GM10847 (cell line): ENCODE data around the gene CSF2.

Source experiments
- POLR2A ChIP-seq: IDR thresholded peaks from 2 replicates; pipeline ENCODE4 v1.6.1; 2011; ENCODE audit not compliant: insufficient read length; ENCODE audit errors: extremely low read depth

CSF2 gene

DNA sequence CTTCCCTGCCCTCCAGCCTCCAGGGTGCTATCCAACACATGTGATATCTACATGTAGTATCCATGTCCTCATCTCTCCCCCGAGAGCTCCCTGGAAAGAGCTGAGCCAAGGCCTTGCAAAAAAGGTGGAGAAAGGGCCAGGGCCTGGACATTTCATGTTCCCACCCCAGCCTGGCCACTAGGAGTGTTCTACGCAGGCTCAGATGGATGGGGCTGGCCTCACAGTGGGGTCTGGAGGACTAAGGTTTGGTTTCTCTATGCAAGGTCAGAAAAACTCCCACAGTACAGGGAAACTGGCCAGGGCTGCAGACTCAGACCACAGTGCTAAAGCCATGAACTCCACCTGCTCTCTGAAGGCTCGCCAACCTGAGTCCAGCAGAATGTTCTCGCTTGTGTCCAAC is 1.5 kb upstream of the CSF2 start:
- TF ChIP-seq POLR2A, result no peak

DNA sequence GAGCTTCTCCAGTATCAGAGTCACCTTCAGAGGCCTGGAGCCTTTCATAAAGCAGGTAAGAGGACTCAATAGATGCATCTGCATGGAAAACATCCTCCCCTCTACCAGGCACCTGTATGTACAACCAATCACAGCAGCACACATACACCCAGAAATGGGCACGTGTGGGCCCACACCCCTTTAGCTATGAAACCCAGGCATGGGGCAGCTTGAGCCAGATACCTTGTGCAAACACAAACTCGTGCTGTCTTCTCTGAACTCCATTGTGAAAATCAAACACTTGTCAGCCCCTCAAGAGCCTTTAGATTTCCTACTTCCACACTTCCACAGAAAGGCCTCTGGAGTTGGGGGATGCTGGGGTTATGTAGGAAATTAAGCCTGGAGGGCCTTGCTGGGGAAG is 1.1 kb upstream of the CSF2 start:
- TF ChIP-seq POLR2A, result no peak

DNA sequence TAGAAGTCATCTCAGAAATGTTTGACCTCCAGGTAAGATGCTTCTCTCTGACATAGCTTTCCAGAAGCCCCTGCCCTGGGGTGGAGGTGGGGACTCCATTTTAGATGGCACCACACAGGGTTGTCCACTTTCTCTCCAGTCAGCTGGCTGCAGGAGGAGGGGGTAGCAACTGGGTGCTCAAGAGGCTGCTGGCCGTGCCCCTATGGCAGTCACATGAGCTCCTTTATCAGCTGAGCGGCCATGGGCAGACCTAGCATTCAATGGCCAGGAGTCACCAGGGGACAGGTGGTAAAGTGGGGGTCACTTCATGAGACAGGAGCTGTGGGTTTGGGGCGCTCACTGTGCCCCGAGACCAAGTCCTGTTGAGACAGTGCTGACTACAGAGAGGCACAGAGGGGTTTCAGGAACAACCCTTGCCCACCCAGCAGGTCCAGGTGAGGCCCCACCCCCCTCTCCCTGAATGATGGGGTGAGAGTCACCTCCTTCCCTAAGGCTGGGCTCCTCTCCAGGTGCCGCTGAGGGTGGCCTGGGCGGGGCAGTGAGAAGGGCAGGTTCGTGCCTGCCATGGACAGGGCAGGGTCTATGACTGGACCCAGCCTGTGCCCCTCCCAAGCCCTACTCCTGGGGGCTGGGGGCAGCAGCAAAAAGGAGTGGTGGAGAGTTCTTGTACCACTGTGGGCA is 642 bp downstream of the CSF2 start:
- TF ChIP-seq POLR2A, result no peak

DNA sequence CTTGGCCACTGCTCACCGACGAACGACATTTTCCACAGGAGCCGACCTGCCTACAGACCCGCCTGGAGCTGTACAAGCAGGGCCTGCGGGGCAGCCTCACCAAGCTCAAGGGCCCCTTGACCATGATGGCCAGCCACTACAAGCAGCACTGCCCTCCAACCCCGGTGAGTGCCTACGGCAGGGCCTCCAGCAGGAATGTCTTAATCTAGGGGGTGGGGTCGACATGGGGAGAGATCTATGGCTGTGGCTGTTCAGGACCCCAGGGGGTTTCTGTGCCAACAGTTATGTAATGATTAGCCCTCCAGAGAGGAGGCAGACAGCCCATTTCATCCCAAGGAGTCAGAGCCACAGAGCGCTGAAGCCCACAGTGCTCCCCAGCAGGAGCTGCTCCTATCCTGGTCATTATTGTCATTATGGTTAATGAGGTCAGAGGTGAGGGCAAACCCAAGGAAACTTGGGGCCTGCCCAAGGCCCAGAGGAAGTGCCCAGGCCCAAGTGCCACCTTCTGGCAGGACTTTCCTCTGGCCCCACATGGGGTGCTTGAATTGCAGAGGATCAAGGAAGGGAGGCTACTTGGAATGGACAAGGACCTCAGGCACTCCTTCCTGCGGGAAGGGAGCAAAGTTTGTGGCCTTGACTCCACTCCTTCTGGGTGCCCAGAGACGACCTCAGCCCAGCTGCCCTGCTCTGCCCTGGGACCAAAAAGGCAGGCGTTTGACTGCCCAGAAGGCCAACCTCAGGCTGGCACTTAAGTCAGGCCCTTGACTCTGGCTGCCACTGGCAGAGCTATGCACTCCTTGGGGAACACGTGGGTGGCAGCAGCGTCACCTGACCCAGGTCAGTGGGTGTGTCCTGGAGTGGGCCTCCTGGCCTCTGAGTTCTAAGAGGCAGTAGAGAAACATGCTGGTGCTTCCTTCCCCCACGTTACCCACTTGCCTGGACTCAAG is 1.5 kb downstream of the CSF2 start:
- no peak for TF ChIP-seq POLR2A

DNA sequence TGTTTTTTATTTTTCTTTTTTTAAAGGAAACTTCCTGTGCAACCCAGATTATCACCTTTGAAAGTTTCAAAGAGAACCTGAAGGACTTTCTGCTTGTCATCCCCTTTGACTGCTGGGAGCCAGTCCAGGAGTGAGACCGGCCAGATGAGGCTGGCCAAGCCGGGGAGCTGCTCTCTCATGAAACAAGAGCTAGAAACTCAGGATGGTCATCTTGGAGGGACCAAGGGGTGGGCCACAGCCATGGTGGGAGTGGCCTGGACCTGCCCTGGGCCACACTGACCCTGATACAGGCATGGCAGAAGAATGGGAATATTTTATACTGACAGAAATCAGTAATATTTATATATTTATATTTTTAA is 2.1 kb downstream of the CSF2 start:
- TF ChIP-seq POLR2A, result no peak

DNA sequence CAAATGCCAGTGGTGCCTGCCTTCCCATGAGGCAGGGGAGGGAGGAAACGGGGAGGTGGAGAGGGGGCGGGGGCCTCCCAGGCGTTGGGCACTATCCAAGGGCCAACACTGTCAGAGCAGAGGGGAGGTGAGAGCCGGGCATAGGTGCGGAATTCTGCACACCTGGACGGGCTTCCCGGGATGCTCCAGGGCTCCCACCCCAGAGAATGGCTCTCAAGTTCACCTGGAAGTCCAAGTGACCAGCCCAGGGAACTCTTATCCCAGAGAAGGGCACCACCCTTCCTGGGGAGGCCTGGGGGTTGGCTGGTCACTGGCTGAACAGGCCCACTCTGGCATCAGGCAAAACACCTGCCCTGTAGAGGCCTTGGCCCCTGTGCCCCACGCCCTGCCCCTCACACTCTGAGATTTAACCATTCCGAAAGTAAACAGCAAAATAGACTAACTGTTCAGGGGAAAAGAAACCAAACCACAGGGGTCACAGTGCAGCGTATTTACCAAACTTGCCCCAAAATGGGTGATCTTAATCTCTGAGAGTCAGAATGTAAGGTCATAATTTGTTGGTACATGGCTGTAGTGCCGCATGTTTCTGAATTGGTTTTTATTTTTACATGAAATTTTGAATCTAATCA is 2.7 kb downstream of the CSF2 start:
- TF ChIP-seq POLR2A, result no peak

DNA sequence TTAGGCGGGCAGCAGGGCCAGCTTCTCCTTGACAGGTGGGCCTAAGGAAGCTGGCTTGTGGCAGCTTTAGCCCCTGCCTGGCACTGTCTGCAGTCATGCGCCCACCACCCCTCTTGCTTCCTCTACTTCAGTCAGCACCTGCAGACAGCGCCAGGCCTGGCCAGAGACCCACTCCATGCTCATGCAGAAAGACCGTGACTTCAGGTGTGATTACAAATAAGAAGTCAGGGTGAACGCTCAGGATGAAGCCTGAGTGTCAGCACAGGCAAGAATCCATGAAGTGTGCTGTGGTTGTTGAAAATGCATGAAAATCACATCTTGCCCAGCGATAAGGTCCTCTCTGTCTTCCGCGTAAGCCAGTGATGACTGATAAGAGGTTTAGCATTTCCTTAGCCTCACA is 3.4 kb downstream of the CSF2 start:
- TF ChIP-seq POLR2A, result no peak

DNA sequence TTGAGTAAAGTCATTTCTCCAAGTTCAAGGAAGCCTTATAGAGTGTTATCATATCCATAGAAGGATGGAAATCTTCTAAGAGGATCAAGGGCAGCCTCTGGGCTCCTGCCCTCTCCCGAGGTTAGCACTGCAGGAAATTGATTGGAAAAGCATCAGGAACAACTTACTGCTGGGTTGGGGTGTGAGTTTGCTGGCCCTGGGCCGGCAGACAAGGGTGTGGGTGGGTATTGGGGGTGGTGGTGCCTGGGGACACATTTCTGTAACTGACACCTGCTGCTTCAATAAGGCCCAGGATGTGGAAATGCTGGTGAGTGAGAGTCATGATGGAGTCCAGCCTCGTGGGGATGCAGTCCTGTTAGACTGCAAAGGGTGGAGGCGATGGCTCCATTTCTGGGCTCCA is 5.5 kb downstream of the CSF2 start:
- TF ChIP-seq POLR2A, result no peak

DNA sequence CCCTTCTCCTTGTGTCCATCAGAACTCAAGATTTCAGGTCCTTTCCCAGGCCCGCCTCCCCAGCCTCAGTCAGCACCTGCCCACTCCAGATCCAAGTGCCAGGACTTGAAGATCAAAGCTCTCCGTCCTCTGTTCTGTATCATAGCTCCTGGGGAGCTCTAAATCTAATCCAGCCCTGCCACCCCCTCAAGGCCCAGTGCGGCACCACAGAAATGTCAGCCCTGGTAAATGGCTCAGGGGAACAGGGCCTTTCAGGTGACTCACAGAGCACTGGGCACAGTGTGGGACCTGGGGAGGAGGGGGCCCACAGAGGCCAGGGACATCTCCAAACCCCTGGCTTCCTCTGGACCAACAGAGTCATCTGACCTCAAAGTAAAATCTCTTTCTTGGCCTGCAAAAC is 6.0 kb downstream of the CSF2 start:
- no peak for TF ChIP-seq POLR2A

DNA sequence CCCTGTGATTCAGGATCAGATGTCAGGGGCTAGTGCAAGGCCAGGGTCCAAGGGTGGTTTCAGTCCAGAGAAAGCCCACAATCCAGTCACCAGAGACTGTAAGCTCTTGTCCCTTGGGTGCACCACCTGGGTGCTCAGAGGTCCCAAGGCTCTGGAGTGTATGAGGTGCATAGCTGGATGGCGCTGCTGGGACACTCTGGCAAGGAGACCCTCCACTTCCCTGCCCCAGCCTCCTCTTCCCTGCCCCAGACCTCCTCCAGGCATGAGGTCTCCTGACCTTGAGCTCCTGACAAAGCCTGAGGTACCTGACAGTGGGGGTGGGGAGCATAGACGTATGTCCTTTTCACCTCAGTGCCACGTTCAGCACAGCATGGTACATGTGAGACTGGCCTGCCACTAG is 7.0 kb downstream of the CSF2 start:
- TF ChIP-seq POLR2A, result no peak

DNA sequence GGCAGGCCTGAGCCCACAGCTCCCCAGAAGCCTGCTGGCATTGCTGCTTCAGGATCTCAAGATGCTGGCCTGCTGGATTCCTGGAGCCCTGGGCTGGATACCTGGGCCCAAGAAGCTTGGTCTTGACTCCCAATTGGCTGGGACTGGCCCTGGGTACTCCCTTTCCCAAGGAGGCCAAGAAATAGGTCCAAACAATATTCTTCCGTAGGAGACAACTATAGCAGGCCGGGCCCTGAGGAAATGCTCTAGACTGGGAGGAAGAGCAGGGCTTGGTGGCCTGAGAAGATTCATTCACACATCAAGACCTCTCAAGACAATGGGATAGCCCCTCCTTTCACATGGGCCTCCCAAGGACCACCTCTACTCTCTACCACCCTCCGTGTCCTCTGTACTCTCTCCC is 7.9 kb downstream of the CSF2 start:
- TF ChIP-seq POLR2A, result no peak

DNA sequence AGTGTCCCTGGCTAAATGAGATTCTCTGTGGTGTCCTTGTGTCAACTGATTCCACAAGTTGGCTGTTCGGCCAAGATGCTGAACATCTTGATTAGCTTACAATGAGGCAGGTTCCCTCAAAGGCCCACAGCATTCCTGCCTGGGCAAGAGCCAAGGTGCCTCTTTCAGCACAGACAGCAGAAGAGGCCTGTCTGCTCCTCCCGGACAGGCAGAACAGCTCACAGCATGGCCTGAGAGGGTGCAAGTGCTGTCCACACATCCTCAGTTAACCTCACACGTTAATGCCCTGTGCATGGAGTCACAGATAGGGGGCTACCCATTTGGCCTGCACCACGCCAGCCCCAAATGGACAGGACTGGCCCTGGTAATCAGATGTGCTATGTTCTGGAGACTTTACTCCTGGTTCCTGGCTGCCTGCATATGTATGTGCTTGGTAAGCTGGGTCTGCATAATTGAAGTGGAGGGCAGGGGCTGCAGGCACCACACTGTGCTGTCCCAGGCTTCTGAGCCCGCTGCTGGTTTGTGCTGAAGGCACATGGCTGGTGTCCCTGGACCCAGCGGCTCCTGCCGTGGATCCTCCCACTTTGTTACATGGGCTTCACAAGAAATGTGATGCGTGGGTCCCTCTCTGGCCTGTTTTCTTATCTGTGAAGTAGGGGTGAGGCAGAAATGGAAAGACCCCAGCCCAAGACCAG is 8.9 kb downstream of the CSF2 start:
- TF ChIP-seq POLR2A, result no peak

DNA sequence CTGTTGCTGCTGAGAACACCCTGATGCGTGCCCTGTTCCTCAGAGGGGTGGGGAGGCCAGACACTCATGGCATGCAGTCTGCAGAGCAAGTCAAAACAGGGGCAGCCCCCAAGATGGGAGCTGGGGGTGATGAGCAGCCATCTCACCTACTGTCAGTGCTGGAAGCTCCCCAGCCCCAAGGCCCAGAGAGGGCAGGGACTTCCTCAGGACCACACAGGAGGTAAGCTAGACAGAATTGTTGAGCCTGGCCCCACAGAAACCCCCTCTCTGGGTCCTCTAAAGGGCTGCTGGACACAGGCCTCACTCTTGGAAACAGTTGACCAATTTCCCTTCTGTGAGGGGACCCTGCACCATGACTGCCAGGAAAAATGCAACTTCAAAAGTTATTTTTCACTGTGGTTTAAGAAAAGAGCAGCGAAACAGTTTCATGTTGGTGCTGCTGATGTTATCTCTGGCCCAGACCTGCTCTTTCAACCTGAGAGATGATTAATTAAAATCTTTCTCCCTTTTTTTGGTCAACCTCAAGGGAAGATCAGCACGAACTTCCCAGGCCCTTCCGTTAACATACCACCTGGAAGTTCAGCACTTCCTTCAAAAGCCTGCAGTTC is 9.6 kb downstream of the CSF2 start:
- no peak for TF ChIP-seq POLR2A

DNA sequence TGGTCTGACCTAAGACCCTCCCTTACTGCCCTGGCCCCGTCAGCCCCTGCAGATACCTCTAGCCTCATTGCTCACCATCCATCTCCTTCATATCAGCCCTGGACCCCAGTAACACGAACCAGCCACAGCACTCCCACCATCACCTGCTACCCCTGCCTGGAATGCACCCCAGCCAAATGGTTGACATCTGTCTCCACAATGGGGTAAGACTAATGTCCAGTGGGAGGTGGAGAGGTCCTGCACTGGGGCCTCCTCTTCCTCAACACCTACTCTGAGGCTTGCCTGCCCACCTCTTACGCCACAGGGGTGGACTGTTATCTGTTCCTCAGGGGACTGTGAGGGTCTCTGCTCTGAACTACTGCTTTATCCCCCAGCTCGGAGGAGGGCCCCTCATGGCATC is 12.1 kb downstream of the CSF2 start:
- TF ChIP-seq POLR2A, result no peak

DNA sequence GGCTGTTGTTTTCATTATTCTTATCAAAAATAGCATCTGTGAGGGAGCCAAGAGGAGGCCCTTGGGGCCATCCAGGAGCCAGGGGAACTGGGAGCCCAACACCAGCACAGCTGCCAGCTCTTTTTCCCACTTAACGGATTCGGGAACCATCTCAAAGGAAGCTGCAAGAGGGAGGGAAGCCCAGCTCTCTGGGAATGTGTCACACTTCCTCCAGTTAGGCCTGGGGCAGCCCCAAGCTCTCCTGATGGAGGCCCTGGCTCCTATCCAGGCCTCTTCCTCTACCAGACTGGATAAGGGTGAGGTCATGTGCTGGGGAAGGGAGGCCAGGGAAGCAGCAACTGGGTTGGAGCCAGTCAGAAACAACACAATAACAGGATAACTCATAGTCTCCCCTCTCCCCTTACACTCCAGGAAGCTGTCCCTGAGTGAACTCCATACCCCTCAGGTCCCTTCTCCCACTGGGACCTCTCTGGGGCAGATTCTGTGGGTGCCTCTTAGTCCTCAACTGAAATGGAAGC is 12.7 kb downstream of the CSF2 start:
- TF ChIP-seq POLR2A, result no peak
